ENCODE results near the gene ZC3H4. TPM values are rescaled to one million over a fixed set of nuclear protein-coding genes. Genes with fewer than 3 reads are reported as not detected.
A peak's percentile ranks its signal among the peaks of the same experiment; 100 is the strongest.

The ZC3H4 gene
- total and polyA plus RNA-seq, 2 donors (not counting 3 experiments of a cell fraction or from before 2014, with no cell fraction given): 6.2 to 63.9 TPM

DNA sequence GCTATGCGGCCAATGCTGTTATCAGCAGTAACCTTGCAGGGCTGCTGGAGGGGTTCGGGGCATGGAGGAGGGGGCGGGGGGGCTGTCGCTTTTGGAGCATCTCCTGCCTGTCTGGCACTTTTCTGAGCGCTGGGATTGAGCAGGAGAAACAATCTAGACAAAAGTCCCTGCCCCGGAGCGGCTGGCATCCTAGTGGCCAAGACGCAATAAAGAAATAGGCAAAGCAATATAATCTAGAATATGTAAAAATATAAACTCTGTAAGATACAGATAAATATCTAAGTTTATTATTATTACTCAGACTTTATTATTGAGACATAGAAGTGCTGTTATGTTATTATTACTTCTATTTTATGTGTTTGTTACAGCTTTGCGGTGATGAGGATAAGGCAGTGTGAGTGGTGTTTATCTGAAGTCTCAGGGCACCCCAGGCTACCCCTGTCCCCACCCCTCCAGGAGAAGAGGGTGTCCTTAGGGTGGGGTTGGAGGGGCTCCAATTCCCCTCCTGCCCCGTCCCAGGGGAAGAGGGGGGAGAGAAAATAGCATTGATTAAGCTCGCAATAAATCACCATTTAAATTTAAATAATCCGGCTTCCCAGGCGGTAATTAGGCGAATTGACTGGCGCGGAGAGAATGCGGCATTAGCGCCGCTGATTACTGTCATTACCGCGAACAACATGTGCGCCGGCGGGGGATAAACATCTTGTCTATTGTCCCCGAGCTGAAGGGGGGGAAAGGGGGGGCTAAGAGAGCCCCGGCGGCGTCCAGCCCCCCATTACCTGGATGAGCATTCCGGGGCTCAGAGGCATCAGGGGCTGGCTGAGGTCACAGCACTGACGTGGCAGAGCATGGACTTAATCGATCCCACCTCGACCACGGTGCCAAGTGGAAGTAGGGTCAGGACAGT, 90.8 kb downstream of the ZC3H4 start:
- no TSS peak for BruUV-seq (replicated peaks)
- TF ChIP-seq MYC (IDR thresholded peaks at IDR 0.05; ENCODE audit: low read depth, low read length) (no peak), EZH2 (IDR thresholded peaks at IDR 0.05; ENCODE audit: borderline replicate concordance, low read depth, low read length, severe bottlenecking) (peak; percentile 92)
- no peak overlapping the region for H3K4me2 ChIP-seq (ENCODE audit: insufficient read depth, low read length)
- no peaks in the 10 kb centered on the region for H3K79me2 ChIP-seq (ENCODE audit: control insufficient read depth, insufficient read depth, low read length)
- CTCF ChIA-PET: interaction anchor here (0.8 to 3.5 kb wide), 5 partner anchors 10 to 85 kb away, joined by 3 to 29 read pairs (median 4); no protein-coding TSS in a partner anchor
- H3K9me1 ChIP-seq (replicated peaks; ENCODE audit: control insufficient read depth, extremely low read depth, insufficient read depth, low read length): no peaks in the 10 kb centered on the region
- H3K27me3 ChIP-seq (ENCODE audit: control insufficient read depth in 2 of 2, insufficient read depth in 2 of 2, low read length in 2 of 2): peaks cover 38 to 48% of the 10 kb centered on the region in 2 experiments
- H3K9ac ChIP-seq (replicated peaks; ENCODE audit: extremely low read depth, insufficient read depth, low read length): no peak overlapping the region
- POLR2A ChIA-PET: no interaction called here
- H3K4me1 ChIP-seq (ENCODE audit: control insufficient read depth, extremely low read depth, insufficient read depth, low read length): peaks cover 17% of the 10 kb centered on the region
- DNase-seq (ENCODE audit: low read depth, low spot score): no peak
- no peak overlapping the region for H3K4me3 ChIP-seq (replicated peaks in 1 of 3; ENCODE audit: insufficient read depth in 1 of 3, low read depth in 1 of 3, low read length in 3 of 3)
- no peaks in the 10 kb centered on the region for H4K20me1 ChIP-seq (replicated peaks; ENCODE audit: control insufficient read depth, extremely low read depth, insufficient read depth, low read length)
- no peaks in the 10 kb centered on the region for H3K36me3 ChIP-seq (ENCODE audit: control insufficient read depth in 2 of 2, extremely low read depth in 1 of 2, insufficient read depth in 2 of 2, low read length in 2 of 2)
- FAIRE-seq: no peak
- dilution Hi-C loops (cut with MboI; ENCODE audit: extremely low pct_ligation_motif_present, low sequenced_read_pairs): no loop called here
- no peak overlapping the region for H2AFZ ChIP-seq (ENCODE audit: low read depth, low read length)
- H3K27ac ChIP-seq (ENCODE audit: insufficient read depth, low read depth, low read length): no peak overlapping the region
- intact Hi-C loops (cut with micrococcal nuclease): no loop called here
- no peaks in the 10 kb centered on the region for H3K9me3 ChIP-seq (replicated peaks; ENCODE audit: control insufficient read depth, insufficient read depth, low read length)

GRCh38 chr19:47022140-47022536, 91.4 kb downstream of the ZC3H4 start:
- no peaks in the 10 kb centered on the region for H3K36me3 ChIP-seq (ENCODE audit: control insufficient read depth in 2 of 2, extremely low read depth in 1 of 2, insufficient read depth in 2 of 2, low read length in 2 of 2)
- no peak overlapping the region for H3K27ac ChIP-seq (ENCODE audit: insufficient read depth, low read depth, low read length)
- no peaks in the 10 kb centered on the region for H4K20me1 ChIP-seq (replicated peaks; ENCODE audit: control insufficient read depth, extremely low read depth, insufficient read depth, low read length)
- no peak for TF ChIP-seq EZH2 (IDR thresholded peaks at IDR 0.05; ENCODE audit: borderline replicate concordance, low read depth, low read length, severe bottlenecking)
- TF ChIP-seq CTCF (IDR thresholded peaks at IDR 0.05; ENCODE audit: extremely low read depth in 1 of 2, insufficient read depth in 1 of 2, low read depth in 1 of 2, low read length in 2 of 2): no peak
- TF ChIP-seq GATA2 (IDR thresholded peaks at IDR 0.05; ENCODE audit: insufficient read depth, insufficient read length, low read depth, low read length): no peak
- no peak for TF ChIP-seq FOS (IDR thresholded peaks at IDR 0.05; ENCODE audit: borderline replicate concordance, insufficient read depth, low read length)
- dilution Hi-C loops (cut with MboI; ENCODE audit: extremely low pct_ligation_motif_present, low sequenced_read_pairs) (no loop called here), intact Hi-C loops (cut with micrococcal nuclease) (no loop called here)
- H3K4me2 ChIP-seq (ENCODE audit: insufficient read depth, low read length): no peak overlapping the region
- POLR2A ChIA-PET: no interaction called here
- no peaks in the 10 kb centered on the region for H3K9me3 ChIP-seq (replicated peaks; ENCODE audit: control insufficient read depth, insufficient read depth, low read length)
- no TSS peak for BruUV-seq (replicated peaks)
- FAIRE-seq (no peak), DNase-seq (ENCODE audit: low read depth, low spot score) (no peak)
- H3K9ac ChIP-seq (replicated peaks; ENCODE audit: extremely low read depth, insufficient read depth, low read length): no peak overlapping the region
- peaks cover 36 to 48% of the 10 kb centered on the region in 2 experiments for H3K27me3 ChIP-seq (ENCODE audit: control insufficient read depth in 2 of 2, insufficient read depth in 2 of 2, low read length in 2 of 2)
- peaks cover 17% of the 10 kb centered on the region for H3K4me1 ChIP-seq (ENCODE audit: control insufficient read depth, extremely low read depth, insufficient read depth, low read length)
- CTCF ChIA-PET: interaction anchor here (0.8 to 3.5 kb wide), 5 partner anchors 9 to 86 kb away, joined by 3 to 29 read pairs (median 5); no protein-coding TSS in a partner anchor
- no peak overlapping the region for H2AFZ ChIP-seq (ENCODE audit: low read depth, low read length)
- H3K4me3 ChIP-seq (replicated peaks in 1 of 3; ENCODE audit: insufficient read depth in 1 of 3, low read depth in 1 of 3, low read length in 3 of 3): no peak overlapping the region
- no peaks in the 10 kb centered on the region for H3K9me1 ChIP-seq (replicated peaks; ENCODE audit: control insufficient read depth, extremely low read depth, insufficient read depth, low read length)
- no peaks in the 10 kb centered on the region for H3K79me2 ChIP-seq (ENCODE audit: control insufficient read depth, insufficient read depth, low read length)
